SK-N-SH (cell line): Measurements from ENCODE around the gene PELI2.

Experiments
- CTCF ChIP-seq: fragments of 200-600 bp; sonication (generic); IDR thresholded peaks from 2 replicates; pipeline ENCODE4 v1.6.1; 2017; ENCODE audit warnings: antibody characterized with exemption, mild to moderate bottlenecking, moderate library complexity
- EP300 ChIP-seq, 2 experiments: IDR thresholded peaks; 2 replicates each; pipeline versions ENCODE4 v1.4.0 to v1.6.1; 2012; ENCODE audit warnings: borderline replicate concordance in 1 of 2, low read depth in 1 of 2, low read length in 1 of 2
- EZH2phosphoT487 ChIP-seq: fragments of 200-600 bp; sonication (generic); IDR thresholded peaks from 2 replicates; pipeline ENCODE4 v1.6.1; 2017; ENCODE audit warnings: low read depth, mixed run types, mild to moderate bottlenecking, antibody characterized with exemption, moderate library complexity, borderline replicate concordance
- IRF3 ChIP-seq: fragments of 150-350 bp; IDR thresholded peaks from 2 replicates; pipeline ENCODE4 v1.6.1; 2016; ENCODE audit warnings: mild to moderate bottlenecking, low read depth, low read length
- MAX ChIP-seq: IDR thresholded peaks from 2 replicates; pipeline ENCODE4 v1.4.0; 2012; ENCODE audit warnings: low read depth
- MEF2A ChIP-seq: IDR thresholded peaks from 2 replicates; pipeline ENCODE4 v1.4.0; 2012; ENCODE audit warnings: low read depth, borderline replicate concordance
- RAD21 ChIP-seq: IDR thresholded peaks from 2 replicates; pipeline ENCODE4 v1.6.1; 2012; ENCODE audit warnings: mild to moderate bottlenecking, low read length
- REST ChIP-seq: IDR thresholded peaks from 2 replicates; pipeline ENCODE4 v1.6.1; 2012; ENCODE audit warnings: mild to moderate bottlenecking, low read depth, low read length, moderate library complexity
- RFX5 ChIP-seq: IDR thresholded peaks from 2 replicates; pipeline ENCODE4 v1.6.1; 2012; ENCODE audit warnings: mild to moderate bottlenecking, improper control_type of control experiment, low read length
- RXRA ChIP-seq: IDR thresholded peaks from 2 replicates; pipeline ENCODE4 v1.4.0; 2012; ENCODE audit warnings: low read depth, mild to moderate bottlenecking, borderline replicate concordance
- USF1 ChIP-seq: IDR thresholded peaks from 2 replicates; pipeline ENCODE4 v1.4.0; 2012; ENCODE audit warnings: low read depth, borderline replicate concordance

GRCh38 chr14:56135001-56135400, 16.8 kb downstream of the PELI2 start:
- TF ChIP-seq EZH2phosphoT487: no peak
- no peak for TF ChIP-seq RAD21
- TF ChIP-seq CTCF: no peak
- no peak for TF ChIP-seq RXRA
- TF ChIP-seq RFX5: no peak
- no peak for TF ChIP-seq USF1
- no peak for TF ChIP-seq EP300 (IDR thresholded peaks at IDR 0.05; ENCODE audit: borderline replicate concordance in 1 of 2, low read depth in 1 of 2, low read length in 1 of 2)
- no peak for TF ChIP-seq IRF3
- TF ChIP-seq REST: no peak
- TF ChIP-seq MAX: no peak
- no peak for TF ChIP-seq MEF2A
